ENCODE measurements around the gene OLR1. TPM values are rescaled to one million over a fixed set of nuclear protein-coding genes. Genes with fewer than 3 reads are reported as not detected.

Gene OLR1
- total and polyA plus RNA-seq, 2 donors (not counting 3 experiments of a cell fraction or from before 2014, with no cell fraction given) = not detected

DNA sequence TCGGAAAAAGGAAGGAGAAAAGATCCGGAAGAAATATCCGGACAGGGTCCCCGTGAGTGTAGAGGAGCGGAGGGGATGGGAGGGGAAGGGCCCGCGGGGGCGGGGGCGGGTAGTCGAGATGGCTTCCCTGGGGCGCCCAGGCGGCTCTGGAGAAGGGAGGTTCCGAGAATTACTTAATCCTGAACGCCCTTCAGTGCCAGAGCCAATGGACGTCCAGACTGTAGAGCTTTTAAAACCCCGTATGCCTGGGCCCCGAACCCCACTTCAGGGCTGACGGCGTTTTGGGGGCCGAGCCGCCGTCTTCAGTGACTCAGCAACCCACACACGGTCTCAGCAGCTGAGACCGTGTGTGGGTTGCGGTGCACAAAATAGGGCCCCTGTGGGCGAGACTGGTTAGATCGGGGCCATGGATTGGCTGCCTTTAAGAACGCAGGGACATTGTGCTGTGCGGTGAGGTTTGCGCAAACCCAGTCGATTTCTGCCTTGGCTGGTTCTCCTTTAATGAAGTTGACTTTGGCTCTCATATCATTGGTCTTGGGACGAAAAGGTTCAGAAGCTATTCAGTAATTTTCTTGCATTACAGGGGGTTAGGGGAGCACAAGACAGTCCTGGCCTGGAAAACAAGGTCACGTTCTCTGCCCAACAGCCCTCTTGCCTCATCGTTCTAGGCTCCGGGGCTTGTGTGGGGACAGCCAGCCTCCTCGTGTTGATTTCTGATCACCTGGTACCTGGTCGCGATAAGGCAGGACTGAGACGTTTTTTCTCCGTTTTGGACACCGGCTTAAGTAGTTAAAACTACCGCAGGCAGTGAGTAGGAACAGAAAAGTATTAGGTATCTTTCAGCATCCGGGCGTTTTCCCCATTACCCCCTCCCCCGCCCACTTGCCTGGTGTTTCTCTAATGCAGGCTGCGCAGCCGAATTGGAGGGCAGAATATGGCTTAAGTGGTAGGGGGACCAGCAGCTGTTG lies 41.5 kb upstream of the OLR1 start:
- H3K9me1 ChIP-seq (replicated peaks; ENCODE audit: control insufficient read depth, extremely low read depth, insufficient read depth, low read length) = no peaks in the 10 kb centered on the region
- H3K9me3 ChIP-seq (replicated peaks; ENCODE audit: control insufficient read depth, insufficient read depth, low read length) = no peaks in the 10 kb centered on the region
- H3K27ac ChIP-seq (ENCODE audit: insufficient read depth, low read depth, low read length) = peak overlapping the region; percentile 96
- peaks cover 0 to 3% of the 10 kb centered on the region in 2 experiments for H3K36me3 ChIP-seq (ENCODE audit: control insufficient read depth in 2 of 2, extremely low read depth in 1 of 2, insufficient read depth in 2 of 2, low read length in 2 of 2)
- intact Hi-C loops (cut with micrococcal nuclease) (loop anchor here (5.0 kb wide), 2 partner anchors 196 to 459 kb away; partner anchors contain the start of gene STYK1), dilution Hi-C loops (cut with MboI; ENCODE audit: extremely low pct_ligation_motif_present, low sequenced_read_pairs) (no loop called here)
- POLR2A ChIA-PET = interaction anchor here (1.3 to 1.7 kb wide), 2 partner anchors 145 to 182 kb away, joined by 5 to 10 read pairs; no protein-coding TSS in a partner anchor
- CTCF ChIA-PET = interaction anchor here (1.1 to 4.0 kb wide), 7 partner anchors 10 to 537 kb away, joined by 3 to 22 read pairs (median 6); no protein-coding TSS in a partner anchor
- H3K4me2 ChIP-seq (ENCODE audit: insufficient read depth, low read length) = peak overlapping the region; percentile 100
- TF ChIP-seq FOS (IDR thresholded peaks at IDR 0.05; ENCODE audit: borderline replicate concordance, insufficient read depth, low read length) = peak; percentile 26
- peak; percentile 25 for TF ChIP-seq POLR2A (IDR thresholded peaks at IDR 0.05; ENCODE audit: low read depth, low read length)
- no peak for TF ChIP-seq CTCF (IDR thresholded peaks at IDR 0.05; ENCODE audit: extremely low read depth in 1 of 2, insufficient read depth in 1 of 2, low read depth in 1 of 2, low read length in 2 of 2)
- TSS peak; percentile 53 for BruUV-seq (replicated peaks)
- H3K27me3 ChIP-seq (ENCODE audit: control insufficient read depth in 2 of 2, insufficient read depth in 2 of 2, low read length in 2 of 2) = no peaks in the 10 kb centered on the region
- H2AFZ ChIP-seq (ENCODE audit: low read depth, low read length) = peak overlapping the region; percentile 4
- peaks cover 38% of the 10 kb centered on the region for H3K79me2 ChIP-seq (ENCODE audit: control insufficient read depth, insufficient read depth, low read length)
- DNase-seq (ENCODE audit: low read depth, low spot score) (peak; percentile 72), FAIRE-seq (peak; percentile 28)
- peak overlapping the region; percentile 98 for H3K9ac ChIP-seq (replicated peaks; ENCODE audit: extremely low read depth, insufficient read depth, low read length)
- H3K4me3 ChIP-seq (replicated peaks in 1 of 3; ENCODE audit: insufficient read depth in 1 of 3, low read depth in 1 of 3, low read length in 3 of 3) = peak overlapping the region; percentile 46 to 99 (median 93)
- H3K4me1 ChIP-seq (ENCODE audit: control insufficient read depth, extremely low read depth, insufficient read depth, low read length) = peaks cover 11% of the 10 kb centered on the region
- H4K20me1 ChIP-seq (replicated peaks; ENCODE audit: control insufficient read depth, extremely low read depth, insufficient read depth, low read length) = no peaks in the 10 kb centered on the region

All from endothelial cell of umbilical vein (primary cell).